Adrenal gland (tissue), 12 donors: Measurements from ENCODE around the gene KCNB1. TPM values are rescaled to one million over a fixed set of nuclear protein-coding genes. Genes with fewer than 3 reads are reported as not detected.
A peak's percentile ranks its signal among the peaks of the same experiment; 100 is the strongest.

Experiments used
- DNase-seq, 7 donors: peaks; one replicate each; pipeline ENCODE4 v3.0.0-alpha.2; 2019 to 2020
- H3K27ac ChIP-seq, 5 donors: fragments of 200-600 bp; sonication (generic) in 4 of 5; 1 replicate in 3 of 5; 2 replicates in 2 of 5; pipeline versions ENCODE4 v1.5.1 to v1.8.0; 2016 to 2020; ENCODE audit warnings: mild to moderate bottlenecking in 1 of 5
- H3K27me3 ChIP-seq: fragments of 200-600 bp; 2 replicates; pipeline ENCODE4 v1.8.0; 2021
- H3K36me3 ChIP-seq, 2 donors: fragments of 200-600 bp; replicated peaks in 1 of 2; 1 replicate in 1 of 2; 2 replicates in 1 of 2; pipeline versions ENCODE4 v1.5.1 to v1.8.0; 2018 to 2022
- H3K4me1 ChIP-seq, 2 donors: fragments of 200-600 bp; replicated peaks in 1 of 2; 1 replicate in 1 of 2; 2 replicates in 1 of 2; pipeline versions ENCODE4 v1.5.1 to v1.8.0; 2018 to 2021
- H3K4me3 ChIP-seq, 4 donors: fragments of 200-600 bp; sonication (generic) in 3 of 4; one replicate each; pipeline ENCODE4 v1.5.1; 2016 to 2018
- H3K9me3 ChIP-seq, 3 donors: fragments of 200-600 bp; sonication (generic) in 1 of 3; replicated peaks in 1 of 3; 1 replicate in 2 of 3; 2 replicates in 1 of 3; pipeline versions ENCODE4 v1.5.1 to v1.8.0; 2016 to 2021
- CTCF ChIP-seq, 6 experiments: fragments of 450-650 bp in 4 of 6; fragments of 200-600 bp in 2 of 6; sonication (generic) in 1 of 6; IDR thresholded peaks; 1 replicate in 5 of 6; 2 replicates in 1 of 6; pipeline versions ENCODE4 v1.5.1 to v1.8.0; 2016 to 2021; ENCODE audit warnings: antibody characterized with exemption in 6 of 6, mild to moderate bottlenecking in 2 of 6, moderate library complexity in 1 of 6
- POLR2A ChIP-seq, 2 donors: fragments of 450-650 bp; IDR thresholded peaks; one replicate each; pipeline ENCODE4 v1.6.1; 2017; ENCODE audit warnings: antibody characterized with exemption in 2 of 2, mild to moderate bottlenecking in 2 of 2, moderate library complexity in 1 of 2
- WGBS, 4 donors: extraction: QIAGEN DNeasy Blood & Tissue Kit in 2 of 4; methylation state at CpG; one replicate each; pipeline versions ENCODE4 v1.1.5 to v1.1.7; 2013 to 2017; 5-methylcytosine and 5-hydroxymethylcytosine counted together
- intact Hi-C, 2 donors: fragments of 100-400 bp; cut with DNase I; formaldehyde crosslinking; loops; one replicate each; pipeline versions ENCODE4 v1.14.1 to v1.15.0; 2022 to 2023
- polyA plus RNA-seq, 3 donors: library from polyadenylated mRNA; stranded (reverse); fragments of 200-250 nt in 2 of 3; fragments of 350-450 nt in 1 of 3; fragmentation: Illumina TruSeq in 1 of 3; extraction: RNeasy Lipid Tissue Mini Kit (QIAGEN cat#74804) in 1 of 3; gene quantifications; one replicate each; pipeline ENCODE4 v1.2.3, GENCODE V29; 2013 to 2014
- total RNA-seq, 9 donors: library from RNA; depleted of rRNA in 4 of 9; stranded (reverse); fragments of >200 nt in 4 of 9; fragments of 120-200 nt in 1 of 9; fragmentation: NEBNext Ultra II Directional in 1 of 9; extraction: Animal tissue kit (Norgen Biotek cat#: 25700) in 1 of 9; gene quantifications; one replicate each; pipeline versions ENCODE4 v1.1.0 to v1.2.4, GENCODE V29; 2013 to 2023
- donor health status: healthy with polysubstance abuse.
- donor health status: Bipolar disorder and iron deficiency.
- donor health status: DM: yes; HTN: yes; CAD: no.
- donor health status: DM: no; HTN: no; CAD: no.
- donor health status: DM: no; HTN: no; CAD: no.
- donor health status: DM: yes; HTN: yes; CAD: no.

The KCNB1 gene
- total and polyA plus RNA-seq, 12 donors: 0.11 to 8.2 (median 1.3) TPM

DNA sequence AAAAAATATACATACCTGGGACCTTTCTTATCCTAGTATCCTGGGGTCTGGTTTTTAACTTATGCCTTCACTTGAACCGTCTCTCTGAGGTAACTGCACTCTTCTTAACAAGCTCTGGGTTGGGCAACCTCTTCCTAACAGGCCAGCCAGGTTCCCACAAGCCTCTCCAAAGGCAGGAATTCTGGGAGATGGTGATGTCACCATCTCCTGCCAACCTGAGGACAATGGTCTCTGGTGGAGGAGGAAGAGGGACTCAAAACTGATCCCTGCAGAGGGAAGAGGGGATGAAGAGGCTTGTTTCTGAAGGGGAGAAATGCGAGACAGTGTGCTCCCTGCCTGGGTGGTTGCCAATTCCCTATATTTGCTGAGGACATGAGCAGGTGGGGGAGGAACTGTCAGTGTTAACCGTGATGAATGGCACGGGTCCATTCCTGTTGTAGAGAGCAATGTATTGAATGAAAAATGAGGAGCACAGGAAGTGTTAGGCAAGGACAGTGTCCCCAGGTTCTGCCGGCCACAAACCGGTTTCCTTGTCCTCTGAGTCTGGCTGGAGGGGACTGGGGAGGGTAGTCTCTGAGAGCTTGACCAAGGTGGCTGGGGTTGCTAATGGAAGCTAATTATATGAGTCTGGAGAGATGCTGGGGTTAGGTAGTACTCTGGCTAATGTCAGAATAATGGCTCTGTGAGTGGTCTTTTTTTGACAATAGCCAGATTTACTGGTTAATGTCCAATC is 95.5 kb downstream of the KCNB1 start:
- H3K9me3 ChIP-seq: no peaks in the 10 kb centered on the region
- H3K27me3 ChIP-seq: no peaks in the 10 kb centered on the region
- H3K4me3 ChIP-seq: no peak overlapping the region
- no peaks in the 10 kb centered on the region for H3K36me3 ChIP-seq
- no peaks in the 10 kb centered on the region for H3K4me1 ChIP-seq
- TF ChIP-seq POLR2A (IDR thresholded peaks at IDR 0.05): no peak
- TF ChIP-seq CTCF (IDR thresholded peaks at IDR 0.05): no peak
- intact Hi-C loops: loop anchor here in 1 of 2 donors (10.0 kb wide), 1 partner anchor 98 kb away; the partner anchor contains the start of gene KCNB1
- peak in 1 of 7 donors; percentile 74 for DNase-seq
- 58 to 69% (median 65%) methylated on average over 6 of the region's 6 CpGs for WGBS, 4 donors
- H3K27ac ChIP-seq: peak overlapping the region in 1 of 5 donors; percentile 34

GRCh38 chr20:49385465-49385864 is 97.0 kb downstream of the KCNB1 start:
- no peaks in the 10 kb centered on the region for H3K27me3 ChIP-seq
- no peaks in the 10 kb centered on the region for H3K4me1 ChIP-seq
- H3K4me3 ChIP-seq: no peak overlapping the region
- TF ChIP-seq POLR2A (IDR thresholded peaks at IDR 0.05): no peak
- TF ChIP-seq CTCF (IDR thresholded peaks at IDR 0.05): no peak
- WGBS, 4 donors: 60 to 88% (median 71%) methylated on average over 1 of the region's 1 CpG
- intact Hi-C loops: loop anchor here in 1 of 2 donors (10.0 kb wide), 1 partner anchor 99 kb away; the partner anchor contains the start of gene KCNB1
- DNase-seq: peak in 2 of 7 donors; percentile 15 to 26
- no peak overlapping the region for H3K27ac ChIP-seq
- no peaks in the 10 kb centered on the region for H3K9me3 ChIP-seq
- no peaks in the 10 kb centered on the region for H3K36me3 ChIP-seq

DNA sequence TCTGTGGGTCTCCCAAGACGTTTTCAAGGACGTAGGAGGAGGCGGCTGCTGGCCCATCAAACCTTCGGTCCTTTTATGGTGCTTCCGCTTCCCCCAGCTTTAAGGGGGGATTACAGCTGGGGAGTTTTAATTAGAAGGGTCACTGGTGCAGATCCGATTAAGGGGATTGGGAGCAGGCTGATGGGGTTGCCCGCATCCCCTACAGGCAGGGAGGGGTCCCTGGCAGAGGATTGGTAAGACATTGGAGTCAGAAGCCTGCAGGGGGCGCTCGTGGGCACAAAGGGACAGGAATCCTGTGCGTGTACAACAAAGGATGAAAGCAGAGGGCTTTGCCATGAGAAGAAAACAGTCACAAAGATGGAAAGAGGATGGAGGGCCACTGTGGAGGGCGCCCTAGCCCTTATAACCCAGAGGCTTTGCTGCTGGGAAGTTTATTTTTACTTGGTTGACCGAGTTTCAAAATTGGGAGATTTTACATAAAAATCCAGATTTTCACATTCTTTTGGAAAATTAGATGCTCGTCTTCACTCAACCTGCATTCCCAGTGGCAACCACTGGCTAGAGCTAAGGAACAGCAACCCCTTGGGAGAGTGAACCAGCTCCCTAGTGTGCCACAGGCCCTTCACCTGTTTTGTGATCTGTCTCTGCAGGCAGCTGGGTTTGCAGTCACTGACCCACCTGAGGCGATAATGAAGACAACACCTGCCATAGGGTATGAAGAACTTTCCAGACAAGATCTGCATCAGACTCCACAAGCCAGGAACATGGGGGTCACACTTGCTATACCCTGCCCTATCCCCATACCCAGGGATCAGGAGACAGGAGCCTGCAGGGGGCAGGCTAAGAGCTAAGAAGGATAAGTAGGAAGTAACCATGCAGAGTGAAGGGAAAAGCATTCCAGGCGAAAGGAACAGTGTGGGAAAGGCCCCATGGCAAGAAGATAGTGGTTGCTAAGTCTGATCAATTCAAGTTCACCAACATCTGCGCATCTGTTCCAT is 97.7 kb downstream of the KCNB1 start:
- no peaks in the 10 kb centered on the region for H3K27me3 ChIP-seq
- no peak overlapping the region for H3K4me3 ChIP-seq
- no peaks in the 10 kb centered on the region for H3K4me1 ChIP-seq
- no peaks in the 10 kb centered on the region for H3K9me3 ChIP-seq
- peak; percentile 59 to 87 (median 67) for DNase-seq
- no peak overlapping the region for H3K27ac ChIP-seq
- 37 to 41% (median 38%) methylated on average over 15 to 16 of the region's 16 CpGs for WGBS, 4 donors
- no peaks in the 10 kb centered on the region for H3K36me3 ChIP-seq
- intact Hi-C loops: loop anchor here in 1 of 2 donors (10.0 kb wide), 1 partner anchor 100 kb away; the partner anchor contains the start of gene KCNB1
- TF ChIP-seq CTCF (IDR thresholded peaks at IDR 0.05) (peak; percentile 26 to 64 (median 62)), POLR2A (IDR thresholded peaks at IDR 0.05) (no peak)
